ENCODE results near the gene MYLK.

DNA sequence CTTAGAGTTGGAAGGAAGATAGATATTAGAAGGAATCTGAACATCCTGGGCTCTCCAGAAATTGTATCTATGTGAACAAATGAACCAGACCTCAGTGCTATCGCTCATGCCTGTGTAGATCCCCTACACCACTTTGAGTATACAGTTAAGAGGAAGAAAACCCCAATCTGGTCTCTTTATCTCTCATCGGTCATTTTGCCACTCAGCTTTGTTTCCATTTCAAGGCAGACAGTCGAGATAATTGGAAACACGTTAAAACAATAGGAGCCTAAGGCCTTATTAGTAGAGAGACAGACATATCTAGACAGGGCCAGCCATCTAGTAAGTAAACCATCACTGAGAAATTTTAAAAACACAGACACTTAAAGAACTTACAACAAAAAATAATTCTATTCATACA lies 101.6 kb downstream of the MYLK start:
- TF ChIP-seq, protein P1, sequence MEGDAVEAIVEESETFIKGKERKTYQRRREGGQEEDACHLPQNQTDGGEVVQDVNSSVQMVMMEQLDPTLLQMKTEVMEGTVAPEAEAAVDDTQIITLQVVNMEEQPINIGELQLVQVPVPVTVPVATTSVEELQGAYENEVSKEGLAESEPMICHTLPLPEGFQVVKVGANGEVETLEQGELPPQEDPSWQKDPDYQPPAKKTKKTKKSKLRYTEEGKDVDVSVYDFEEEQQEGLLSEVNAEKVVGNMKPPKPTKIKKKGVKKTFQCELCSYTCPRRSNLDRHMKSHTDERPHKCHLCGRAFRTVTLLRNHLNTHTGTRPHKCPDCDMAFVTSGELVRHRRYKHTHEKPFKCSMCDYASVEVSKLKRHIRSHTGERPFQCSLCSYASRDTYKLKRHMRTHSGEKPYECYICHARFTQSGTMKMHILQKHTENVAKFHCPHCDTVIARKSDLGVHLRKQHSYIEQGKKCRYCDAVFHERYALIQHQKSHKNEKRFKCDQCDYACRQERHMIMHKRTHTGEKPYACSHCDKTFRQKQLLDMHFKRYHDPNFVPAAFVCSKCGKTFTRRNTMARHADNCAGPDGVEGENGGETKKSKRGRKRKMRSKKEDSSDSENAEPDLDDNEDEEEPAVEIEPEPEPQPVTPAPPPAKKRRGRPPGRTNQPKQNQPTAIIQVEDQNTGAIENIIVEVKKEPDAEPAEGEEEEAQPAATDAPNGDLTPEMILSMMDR (IDR thresholded peaks at IDR 0.05), result no peak
- TF ChIP-seq POLR2A (IDR thresholded peaks at IDR 0.05), result no peak
